Prostate gland (tissue), 2 donors: Measurements from ENCODE around the gene ZNF22.

Experiments used
- POLR2A ChIP-seq: fragments of 450-650 bp; IDR thresholded peaks from one replicate; pipeline ENCODE4 v1.6.1; 2016; ENCODE audit warnings: antibody characterized with exemption, mild to moderate bottlenecking
- POLR2AphosphoS5 ChIP-seq: sonication (generic); formaldehyde crosslinking; IDR thresholded peaks from one replicate; pipeline ENCODE4 v1.6.1; 2017; ENCODE audit warnings: antibody characterized with exemption
- TF ChIP-seq, protein P1 (sequence below), 4 experiments: fragments of 200-600 bp in 2 of 4; fragments of 450-650 bp in 2 of 4; sonication (generic) in 2 of 4; IDR thresholded peaks; 1 replicate in 3 of 4; 2 replicates in 1 of 4; pipeline ENCODE4 v1.5.1; 2016 to 2019; ENCODE audit warnings: antibody characterized with exemption in 4 of 4, mild to moderate bottlenecking in 2 of 4, moderate library complexity in 2 of 4

DNA sequence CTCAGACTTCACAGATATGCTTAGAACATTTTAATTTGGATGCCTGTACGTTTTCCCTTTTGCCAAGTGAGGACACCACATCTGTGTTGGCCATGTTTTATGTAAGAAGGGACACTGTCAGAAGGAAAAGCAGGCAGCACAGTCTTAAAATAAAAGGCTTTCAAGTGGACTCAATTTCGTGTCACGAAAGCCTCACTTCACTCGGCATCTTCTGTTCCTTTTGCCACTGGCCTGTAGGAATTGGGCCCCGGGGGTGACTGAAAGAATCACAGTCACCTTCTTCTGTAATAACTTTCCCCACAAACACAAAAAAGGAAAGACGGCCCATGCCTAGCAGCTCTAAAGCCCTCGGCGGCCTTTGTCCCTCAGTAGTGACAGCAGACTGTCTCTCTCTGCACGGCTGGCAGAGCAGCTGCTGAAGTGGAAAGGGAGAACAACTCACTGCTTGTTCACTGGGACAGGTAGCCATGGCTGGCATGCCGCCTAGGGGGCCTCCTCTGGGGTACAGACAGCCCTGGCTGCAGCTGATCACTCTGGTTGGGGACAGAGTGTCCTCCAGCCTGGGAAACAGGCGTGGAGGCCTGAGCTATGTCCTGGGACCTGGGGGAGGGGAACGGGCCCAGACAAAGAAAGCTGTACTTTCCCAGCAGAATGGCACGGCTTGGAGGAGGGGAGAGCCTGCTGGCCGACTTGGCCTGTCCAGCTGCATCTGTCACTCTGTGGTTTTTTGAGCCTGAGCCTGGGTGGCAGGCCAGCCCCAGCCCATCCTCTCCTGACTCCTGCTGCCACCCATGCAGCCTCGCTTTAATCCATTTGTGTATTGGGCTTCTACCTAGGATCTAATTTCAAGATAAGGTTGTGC lies 36.7 kb upstream of the ZNF22 start:
- TF ChIP-seq, protein P1, sequence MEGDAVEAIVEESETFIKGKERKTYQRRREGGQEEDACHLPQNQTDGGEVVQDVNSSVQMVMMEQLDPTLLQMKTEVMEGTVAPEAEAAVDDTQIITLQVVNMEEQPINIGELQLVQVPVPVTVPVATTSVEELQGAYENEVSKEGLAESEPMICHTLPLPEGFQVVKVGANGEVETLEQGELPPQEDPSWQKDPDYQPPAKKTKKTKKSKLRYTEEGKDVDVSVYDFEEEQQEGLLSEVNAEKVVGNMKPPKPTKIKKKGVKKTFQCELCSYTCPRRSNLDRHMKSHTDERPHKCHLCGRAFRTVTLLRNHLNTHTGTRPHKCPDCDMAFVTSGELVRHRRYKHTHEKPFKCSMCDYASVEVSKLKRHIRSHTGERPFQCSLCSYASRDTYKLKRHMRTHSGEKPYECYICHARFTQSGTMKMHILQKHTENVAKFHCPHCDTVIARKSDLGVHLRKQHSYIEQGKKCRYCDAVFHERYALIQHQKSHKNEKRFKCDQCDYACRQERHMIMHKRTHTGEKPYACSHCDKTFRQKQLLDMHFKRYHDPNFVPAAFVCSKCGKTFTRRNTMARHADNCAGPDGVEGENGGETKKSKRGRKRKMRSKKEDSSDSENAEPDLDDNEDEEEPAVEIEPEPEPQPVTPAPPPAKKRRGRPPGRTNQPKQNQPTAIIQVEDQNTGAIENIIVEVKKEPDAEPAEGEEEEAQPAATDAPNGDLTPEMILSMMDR (IDR thresholded peaks at IDR 0.05) = no peak
- TF ChIP-seq POLR2A = no peak
- TF ChIP-seq POLR2AphosphoS5 = peak; percentile 59
